Smooth muscle cell (in vitro differentiated cells): ENCODE measurements around the gene PAM. TPM values are rescaled to one million over a fixed set of nuclear protein-coding genes. Genes with fewer than 3 reads are reported as not detected.

Source experiments
- DNase-seq: peaks from one replicate; lab custom pipeline; 2025; ENCODE audit not compliant: unreplicated experiment; lab: John Stamatoyannopoulos, UW
- H2AFZ ChIP-seq: fragments of 200-600 bp; sonication (generic); 2 replicates; pipeline ENCODE4 v1.6.0; 2016; ENCODE audit warnings: antibody characterized with exemption, low read depth, mild to moderate bottlenecking
- H3F3A ChIP-seq: fragments of 200-600 bp; sonication (generic); 2 replicates; pipeline ENCODE4 v1.6.0; 2017; ENCODE audit warnings: antibody characterized with exemption, low read depth
- H3K27ac ChIP-seq: fragments of 200-600 bp; sonication (generic); 2 replicates; pipeline ENCODE4 v1.5.1; 2016; ENCODE audit warnings: low read depth, mild to moderate bottlenecking
- H3K27me3 ChIP-seq: fragments of 200-600 bp; sonication (generic); 2 replicates; pipeline ENCODE4 v1.6.1; 2016; ENCODE audit warnings: low read depth, mild to moderate bottlenecking
- H3K36me3 ChIP-seq: fragments of 200-600 bp; sonication (generic); 2 replicates; pipeline ENCODE4 v1.5.1; 2016; ENCODE audit warnings: low read depth
- H3K4me1 ChIP-seq: fragments of 200-600 bp; sonication (generic); 2 replicates; pipeline ENCODE4 v1.5.1; 2016; ENCODE audit warnings: low read depth
- H3K4me2 ChIP-seq: fragments of 200-600 bp; sonication (generic); 2 replicates; pipeline ENCODE4 v1.6.0; 2016; ENCODE audit warnings: mild to moderate bottlenecking
- H3K4me3 ChIP-seq: fragments of 200-600 bp; sonication (generic); 2 replicates; pipeline ENCODE4 v1.5.1; 2016; ENCODE audit warnings: mild to moderate bottlenecking
- H3K79me2 ChIP-seq: fragments of 200-600 bp; sonication (generic); 2 replicates; pipeline ENCODE4 v1.6.0; 2016; ENCODE audit warnings: low read depth, mild to moderate bottlenecking
- H3K9ac ChIP-seq: fragments of 200-600 bp; sonication (generic); 2 replicates; pipeline ENCODE4 v1.6.0; 2016; ENCODE audit warnings: low read depth
- H3K9me3 ChIP-seq: fragments of 200-600 bp; sonication (generic); replicated peaks from 2 replicates; pipeline ENCODE4 v1.5.1; 2016; ENCODE audit warnings: low read depth
- H4K20me1 ChIP-seq: fragments of 200-600 bp; sonication (generic); 2 replicates; pipeline ENCODE4 v1.6.0; 2016; ENCODE audit warnings: low read depth
- CTCF ChIP-seq: fragments of 200-600 bp; sonication (generic); IDR thresholded peaks from 2 replicates; pipeline ENCODE4 v1.5.1; 2017; ENCODE audit warnings: borderline replicate concordance, mild to moderate bottlenecking, antibody characterized with exemption; ENCODE audit not compliant: insufficient read depth, poor library complexity, severe bottlenecking
- WGBS: methylation state at CpG from one replicate; pipeline ENCODE4 v1.1.7; 2016; ENCODE audit warnings: low lambda C conversion rate; 5-methylcytosine and 5-hydroxymethylcytosine counted together
- polyA plus RNA-seq: library from polyadenylated mRNA; unstranded; fragments of >200 nt; fragmentation: Nextera tagmentation; extraction: Ambion mirVana; gene quantifications from 2 replicates; pipeline ENCODE4 v1.2.1, GENCODE V29; 2016
- total RNA-seq: library from RNA; depleted of rRNA; stranded (reverse); fragments of >200 nt; gene quantifications from 2 replicates; pipeline ENCODE4 v1.2.3, GENCODE V29; 2014

The PAM gene
- total and polyA plus RNA-seq, 2 experiments from 2014 or later = 117 to 155 TPM

- TF ChIP-seq CTCF = no peak
- H3K27me3 ChIP-seq = no peaks in the 10 kb centered on the region
- H3K36me3 ChIP-seq = peaks cover 3% of the 10 kb centered on the region
- H3K27ac ChIP-seq = no peak overlapping the region
- no peaks in the 10 kb centered on the region for H4K20me1 ChIP-seq
- H3K79me2 ChIP-seq = no peaks in the 10 kb centered on the region
- no peaks in the 10 kb centered on the region for H3F3A ChIP-seq
- H3K4me3 ChIP-seq = no peak overlapping the region
- DNase-seq = no peak
- H3K9me3 ChIP-seq = no peaks in the 10 kb centered on the region
- peaks cover 7% of the 10 kb centered on the region for H3K4me1 ChIP-seq
- H3K9ac ChIP-seq = no peak overlapping the region
- 97% methylated on average over 6 of the region's 6 CpGs for WGBS
- H2AFZ ChIP-seq = no peak overlapping the region
- no peak overlapping the region for H3K4me2 ChIP-seq
These were observed 178.8 kb downstream of the PAM start for GRCh38 chr5:102933721-102934459.

GRCh38 chr5:102937894-102938293 is 182.8 kb downstream of the PAM start:
- 100% methylated on average over 2 of the region's 2 CpGs for WGBS
- DNase-seq = no peak

GRCh38 chr5:102941111-102941510 is 186.0 kb downstream of the PAM start:
- 91% methylated on average over 5 of the region's 5 CpGs for WGBS
- H3K4me3 ChIP-seq = no peak overlapping the region

More at GRCh38 chr5:102937894-102938293, 182.8 kb downstream of the PAM start:
- no peaks in the 10 kb centered on the region for H3K79me2 ChIP-seq
- no peaks in the 10 kb centered on the region for H4K20me1 ChIP-seq
- H3K9me3 ChIP-seq = no peaks in the 10 kb centered on the region
- no peak overlapping the region for H3K27ac ChIP-seq
- H2AFZ ChIP-seq = no peak overlapping the region
- H3K27me3 ChIP-seq = no peaks in the 10 kb centered on the region
- H3K4me1 ChIP-seq = peaks cover 15% of the 10 kb centered on the region
- peaks cover 3% of the 10 kb centered on the region for H3K36me3 ChIP-seq
- no peak overlapping the region for H3K4me2 ChIP-seq
- H3K4me3 ChIP-seq = no peak overlapping the region
- H3K9ac ChIP-seq = no peak overlapping the region
- H3F3A ChIP-seq = no peaks in the 10 kb centered on the region
- no peak for TF ChIP-seq CTCF

More at GRCh38 chr5:102941111-102941510, 186.0 kb downstream of the PAM start:
- H3K9ac ChIP-seq = no peak overlapping the region
- no peak overlapping the region for H3K27ac ChIP-seq
- TF ChIP-seq CTCF = no peak
- no peak overlapping the region for H3K4me2 ChIP-seq
- no peaks in the 10 kb centered on the region for H3F3A ChIP-seq
- no peaks in the 10 kb centered on the region for H3K79me2 ChIP-seq
- DNase-seq = no peak
- no peaks in the 10 kb centered on the region for H4K20me1 ChIP-seq
- H3K4me1 ChIP-seq = peaks cover 29% of the 10 kb centered on the region
- peaks cover 3% of the 10 kb centered on the region for H3K36me3 ChIP-seq
- no peak overlapping the region for H2AFZ ChIP-seq
- no peaks in the 10 kb centered on the region for H3K27me3 ChIP-seq
- no peaks in the 10 kb centered on the region for H3K9me3 ChIP-seq
